ENCODE results near the gene RHBDF2. TPM values are rescaled to one million over a fixed set of nuclear protein-coding genes. Genes with fewer than 3 reads are reported as not detected.

RHBDF2 gene
- total RNA-seq, 1 donor from 2014 or later = 189 TPM

- intact Hi-C loops (cut with micrococcal nuclease) = no loop called here
- POLR2A ChIA-PET = interaction anchor here (0.6 to 5.4 kb wide), 4 partner anchors 16 to 1066 kb away, joined by 3 to 51 read pairs (median 3); no protein-coding TSS in a partner anchor
- TF ChIP-seq, protein P1, sequence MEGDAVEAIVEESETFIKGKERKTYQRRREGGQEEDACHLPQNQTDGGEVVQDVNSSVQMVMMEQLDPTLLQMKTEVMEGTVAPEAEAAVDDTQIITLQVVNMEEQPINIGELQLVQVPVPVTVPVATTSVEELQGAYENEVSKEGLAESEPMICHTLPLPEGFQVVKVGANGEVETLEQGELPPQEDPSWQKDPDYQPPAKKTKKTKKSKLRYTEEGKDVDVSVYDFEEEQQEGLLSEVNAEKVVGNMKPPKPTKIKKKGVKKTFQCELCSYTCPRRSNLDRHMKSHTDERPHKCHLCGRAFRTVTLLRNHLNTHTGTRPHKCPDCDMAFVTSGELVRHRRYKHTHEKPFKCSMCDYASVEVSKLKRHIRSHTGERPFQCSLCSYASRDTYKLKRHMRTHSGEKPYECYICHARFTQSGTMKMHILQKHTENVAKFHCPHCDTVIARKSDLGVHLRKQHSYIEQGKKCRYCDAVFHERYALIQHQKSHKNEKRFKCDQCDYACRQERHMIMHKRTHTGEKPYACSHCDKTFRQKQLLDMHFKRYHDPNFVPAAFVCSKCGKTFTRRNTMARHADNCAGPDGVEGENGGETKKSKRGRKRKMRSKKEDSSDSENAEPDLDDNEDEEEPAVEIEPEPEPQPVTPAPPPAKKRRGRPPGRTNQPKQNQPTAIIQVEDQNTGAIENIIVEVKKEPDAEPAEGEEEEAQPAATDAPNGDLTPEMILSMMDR (IDR thresholded peaks at IDR 0.05) = no peak
These were observed 43.5 kb upstream of the RHBDF2 start for GRCh38 chr17:76544546-76545365.

GRCh38 chr17:76543826-76544545 lies 42.8 kb upstream of the RHBDF2 start:
- Mint-ChIP-seq H3K4me3 (no peak overlapping the region), H3K4me1 (peaks cover 12% of the 10 kb centered on the region), H3K27me3 (peaks cover 16% of the 10 kb centered on the region), H3K36me3 (ENCODE audit: low read depth) (no peaks in the 10 kb centered on the region), H3K27ac (no peak overlapping the region), H3K9me3 (no peaks in the 10 kb centered on the region)
- ATAC-seq (ENCODE audit: low read depth) (no peak), DNase-seq (no peak)
- TF ChIP-seq, protein P1 (IDR thresholded peaks at IDR 0.05) = no peak
- intact Hi-C loops (cut with micrococcal nuclease) = no loop called here
- ChIA-PET POLR2A (interaction anchor here (0.6 to 5.4 kb wide), 3 partner anchors 15 to 1066 kb away, joined by 3 to 51 read pairs (median 3); no protein-coding TSS in a partner anchor), CTCF (interaction anchor here (2.1 to 4.6 kb wide), 2 partner anchors 15 to 21 kb away, joined by 12 to 32 read pairs; no protein-coding TSS in a partner anchor)

More at GRCh38 chr17:76544546-76545365, 43.5 kb upstream of the RHBDF2 start:
- Mint-ChIP-seq H3K4me3 (no peak overlapping the region), H3K4me1 (peaks cover 8% of the 10 kb centered on the region), H3K27me3 (peaks cover 8% of the 10 kb centered on the region), H3K27ac (no peak overlapping the region), H3K9me3 (no peaks in the 10 kb centered on the region), H3K36me3 (ENCODE audit: low read depth) (no peaks in the 10 kb centered on the region)
- DNase-seq (no peak), ATAC-seq (ENCODE audit: low read depth) (no peak)
- CTCF ChIA-PET = interaction anchor here (1.4 to 4.6 kb wide), 4 partner anchors 12 to 22 kb away, joined by 4 to 88 read pairs (median 22); no protein-coding TSS in a partner anchor

DNA sequence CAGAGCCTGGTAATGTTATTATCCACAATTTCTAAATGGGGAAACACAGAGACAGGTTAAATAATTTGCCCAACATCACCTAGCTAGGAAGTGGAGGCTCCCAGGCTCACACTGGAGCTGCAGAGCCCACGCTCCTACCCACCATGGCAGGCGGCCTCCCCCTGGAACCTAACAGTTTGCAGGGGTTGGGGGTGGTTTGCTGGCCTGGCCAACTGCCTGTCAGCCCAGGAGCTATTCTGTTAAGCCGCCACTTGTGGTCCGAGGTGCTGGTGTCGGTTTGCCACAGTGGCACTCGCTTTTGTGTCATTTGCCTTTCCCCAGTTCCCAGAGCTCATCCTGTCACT lies 42.2 kb upstream of the RHBDF2 start:
- ChIA-PET POLR2A (interaction anchor here (0.6 to 5.4 kb wide), 2 partner anchors 14 to 182 kb away, joined by 11 to 51 read pairs; no protein-coding TSS in a partner anchor), CTCF (interaction anchor here (2.1 to 4.6 kb wide), 2 partner anchors 15 to 20 kb away, joined by 12 to 32 read pairs; no protein-coding TSS in a partner anchor)
- Mint-ChIP-seq H3K27ac (no peak overlapping the region), H3K9me3 (no peaks in the 10 kb centered on the region), H3K27me3 (peaks cover 19% of the 10 kb centered on the region), H3K36me3 (ENCODE audit: low read depth) (no peaks in the 10 kb centered on the region), H3K4me3 (no peak overlapping the region), H3K4me1 (peaks cover 15% of the 10 kb centered on the region)
- ATAC-seq (ENCODE audit: low read depth) (no peak), DNase-seq (no peak)
- intact Hi-C loops (cut with micrococcal nuclease) = no loop called here
- TF ChIP-seq, protein P1 (IDR thresholded peaks at IDR 0.05) = no peak

DNA sequence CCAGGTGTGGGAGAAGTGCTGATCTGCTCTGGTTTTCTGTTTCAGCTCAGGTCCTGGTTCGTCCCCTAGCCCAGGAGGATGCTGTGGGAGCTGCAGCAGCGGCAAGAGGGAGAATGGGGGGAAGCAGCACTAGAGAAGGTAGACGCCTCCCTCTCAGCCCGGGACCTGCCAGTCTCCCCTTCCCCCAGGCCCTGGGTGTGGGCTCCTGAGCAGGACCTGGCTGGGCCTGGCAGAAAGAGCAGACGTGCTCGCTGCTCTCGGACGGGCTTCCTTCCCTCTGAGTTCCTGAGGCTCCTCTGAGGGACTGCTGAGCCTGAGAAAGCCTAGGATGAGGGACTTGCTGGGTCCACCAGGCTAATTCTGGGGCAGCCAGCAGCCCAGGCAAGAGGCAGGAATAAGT lies 41.8 kb upstream of the RHBDF2 start:
- H3K36me3 Mint-ChIP-seq (ENCODE audit: low read depth) = no peaks in the 10 kb centered on the region
- H3K4me1 Mint-ChIP-seq = peaks cover 18% of the 10 kb centered on the region
- POLR2A ChIA-PET = interaction anchor here (0.6 to 5.4 kb wide), 2 partner anchors 14 to 183 kb away, joined by 11 to 51 read pairs; no protein-coding TSS in a partner anchor
- TF ChIP-seq, protein P1 (IDR thresholded peaks at IDR 0.05) = no peak
- ATAC-seq (ENCODE audit: low read depth) (no peak), DNase-seq (no peak)
- peaks cover 19% of the 10 kb centered on the region for H3K27me3 Mint-ChIP-seq
- H3K27ac Mint-ChIP-seq = no peak overlapping the region
- CTCF ChIA-PET = interaction anchor here (2.1 to 4.6 kb wide), 2 partner anchors 14 to 20 kb away, joined by 12 to 32 read pairs; no protein-coding TSS in a partner anchor
- H3K4me3 Mint-ChIP-seq = no peak overlapping the region
- H3K9me3 Mint-ChIP-seq = no peaks in the 10 kb centered on the region
- intact Hi-C loops (cut with micrococcal nuclease) = no loop called here
